Heart right ventricle (tissue), 16 donors: ENCODE results near the gene TNS1. TPM values are rescaled to one million over a fixed set of nuclear protein-coding genes. Genes with fewer than 3 reads are reported as not detected.
"Not testable (repeated sequence)": the region's sequence is repeated elsewhere in the genome, so short reads cannot be mapped to it uniquely, and the experiment has no call there.

Source experiments
- ATAC-seq, 8 donors: fragments of 200-7000 bp; cut with Tn5 transposase; one replicate each; pipeline ENCODE4 v1.9.1; 2020; ENCODE audit warnings: mild to moderate bottlenecking in 8 of 8, moderate library complexity in 8 of 8, moderate number of reproducible peaks in 1 of 8
- DNase-seq, 2 donors: peaks; one replicate each; pipeline ENCODE4 v3.0.0-alpha.2; 2020
- H3K27ac ChIP-seq, 10 donors: fragments of 200-600 bp; sonication (generic) in 2 of 10; one replicate each; pipeline versions ENCODE4 v1.5.0 to v1.8.0; 2020 to 2022; ENCODE audit warnings: mild to moderate bottlenecking in 3 of 10
- H3K27me3 ChIP-seq, 7 donors: fragments of 200-600 bp; one replicate each; pipeline ENCODE4 v1.8.0; 2021 to 2022; ENCODE audit warnings: mild to moderate bottlenecking in 2 of 7
- H3K36me3 ChIP-seq, 9 donors: fragments of 200-600 bp; sonication (generic) in 1 of 9; one replicate each; pipeline versions ENCODE4 v1.5.0 to v1.8.0; 2020 to 2022; ENCODE audit warnings: mild to moderate bottlenecking in 2 of 9
- H3K4me1 ChIP-seq, 9 donors: fragments of 200-600 bp; sonication (generic) in 1 of 9; one replicate each; pipeline versions ENCODE4 v1.5.0 to v1.8.0; 2020 to 2022; ENCODE audit warnings: mild to moderate bottlenecking in 4 of 9
- H3K4me3 ChIP-seq, 10 donors: fragments of 200-600 bp; sonication (generic) in 2 of 10; one replicate each; pipeline versions ENCODE4 v1.5.0 to v1.8.0; 2020 to 2022; ENCODE audit warnings: mild to moderate bottlenecking in 7 of 10, moderate library complexity in 2 of 10
- H3K9me3 ChIP-seq, 11 donors: fragments of 200-600 bp in 10 of 11; sonication (generic) in 2 of 11; one replicate each; pipeline versions ENCODE4 v1.5.0 to v1.8.0; 2013 to 2022; ENCODE audit warnings: mild to moderate bottlenecking in 2 of 11, control low read depth in 1 of 11, moderate library complexity in 1 of 11
- WGBS, 2 donors: extraction: QIAGEN DNeasy Blood & Tissue Kit; methylation state at CpG; one replicate each; pipeline ENCODE4 v1.1.7; 2013; ENCODE audit warnings: inconsistent platforms in 1 of 2; 5-methylcytosine and 5-hydroxymethylcytosine counted together
- intact Hi-C, 10 donors: fragments of 100-400 bp; cut with DNase I; formaldehyde crosslinking; loops; one replicate each; pipeline versions ENCODE4 v1.11.1 to v1.14.2; 2022
- polyA plus RNA-seq, 2 donors: library from polyadenylated mRNA; stranded (reverse); fragments of 200-250 nt; gene quantifications; one replicate each; pipeline ENCODE4 v1.2.3, GENCODE V29; 2013
- total RNA-seq, 10 donors: library from RNA; stranded (reverse); fragmentation: NEBNext Ultra II Directional in 3 of 10; extraction: Animal tissue kit (Norgen Biotek cat#: 25700) in 3 of 10; gene quantifications; one replicate each; pipeline versions ENCODE4 v1.2.1 to v1.2.4, GENCODE V29; 2021 to 2023
- TF ChIP-seq, protein P1 (sequence below), 9 donors: fragments of 200-600 bp; sonication (generic) in 2 of 9; IDR thresholded peaks; one replicate each; pipeline versions ENCODE4 v1.5.0 to v1.8.0; 2021 to 2022; ENCODE audit warnings: antibody characterized with exemption in 9 of 9, mild to moderate bottlenecking in 5 of 9, moderate library complexity in 1 of 9
- donor health status: Arrhythmogenic right ventricular cardiomyopathy.
- donor health status: ischemic (EF 13 %, LVEDD 7.1; RV severe dilation, severe dysfunction).
- donor health status: healthy with polysubstance abuse.
- donor health status: DM: no; HTN: yes; CAD: no.
- donor health status: DM: no; HTN: no; CAD: no.
- donor health status: ischemic (EF 25% LVEDD 6.9; RV normal size, moderate dysfunction).
- donor health status: ischemic (EF 25% LVEDD 5.7; RV mildly dilated, moderate dysfunction).
- donor health status: healthy.
- donor health status: DM: yes; HTN: yes; CAD: no.
- donor health status: Ischemic cardiomyopathy.
- donor health status: ischemic (EF 35%, LVEDD 5.7; RV mildly dilated, moderate dysfunction).
- donor health status: nonischemic (EF 11% LVEDD 7.7; RV severe dilation, severe dysfunction).
- donor health status: DM: yes; HTN: yes; CAD: no.
- donor health status: PGD.
- donor health status: ischemic (EF 29% LVEDD 5.4; RV normal size, mild dysfunction).
- donor health status: nonischemic (EF 23%, LVEDD 6.1; RV moderate dilation, normal function).

Gene TNS1
- total and polyA plus RNA-seq, 12 donors, result 64.6 to 844 (median 731) TPM

DNA sequence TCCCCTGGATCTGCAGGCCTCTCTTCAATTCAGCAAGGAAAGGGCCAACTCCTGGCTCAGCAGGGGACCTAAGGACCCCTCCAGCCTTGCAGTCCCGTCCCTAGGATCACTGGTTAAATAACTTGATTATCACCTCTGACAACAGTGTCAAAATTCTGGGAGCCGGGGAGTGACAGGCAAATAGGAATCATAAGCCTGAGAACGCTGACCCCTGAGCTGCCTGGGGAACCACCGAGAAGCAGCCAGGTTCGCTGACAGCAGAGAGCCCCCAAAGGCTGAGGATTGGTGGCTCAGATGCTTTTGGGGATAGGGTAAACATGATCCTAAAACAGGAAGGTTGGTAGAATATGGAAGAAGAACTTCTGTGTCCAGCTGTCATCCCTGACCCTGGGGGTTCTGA, 17.5 kb upstream of the TNS1 start:
- H3K4me1 ChIP-seq, result peaks cover 15 to 97% (median 43%) of the 10 kb centered on the region in 9 donors
- no peaks in the 10 kb centered on the region for H3K27me3 ChIP-seq
- TF ChIP-seq, protein P1, sequence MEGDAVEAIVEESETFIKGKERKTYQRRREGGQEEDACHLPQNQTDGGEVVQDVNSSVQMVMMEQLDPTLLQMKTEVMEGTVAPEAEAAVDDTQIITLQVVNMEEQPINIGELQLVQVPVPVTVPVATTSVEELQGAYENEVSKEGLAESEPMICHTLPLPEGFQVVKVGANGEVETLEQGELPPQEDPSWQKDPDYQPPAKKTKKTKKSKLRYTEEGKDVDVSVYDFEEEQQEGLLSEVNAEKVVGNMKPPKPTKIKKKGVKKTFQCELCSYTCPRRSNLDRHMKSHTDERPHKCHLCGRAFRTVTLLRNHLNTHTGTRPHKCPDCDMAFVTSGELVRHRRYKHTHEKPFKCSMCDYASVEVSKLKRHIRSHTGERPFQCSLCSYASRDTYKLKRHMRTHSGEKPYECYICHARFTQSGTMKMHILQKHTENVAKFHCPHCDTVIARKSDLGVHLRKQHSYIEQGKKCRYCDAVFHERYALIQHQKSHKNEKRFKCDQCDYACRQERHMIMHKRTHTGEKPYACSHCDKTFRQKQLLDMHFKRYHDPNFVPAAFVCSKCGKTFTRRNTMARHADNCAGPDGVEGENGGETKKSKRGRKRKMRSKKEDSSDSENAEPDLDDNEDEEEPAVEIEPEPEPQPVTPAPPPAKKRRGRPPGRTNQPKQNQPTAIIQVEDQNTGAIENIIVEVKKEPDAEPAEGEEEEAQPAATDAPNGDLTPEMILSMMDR (IDR thresholded peaks at IDR 0.05), result no peak
- WGBS, 2 donors, result 82 to 90% methylated on average over 5 of the region's 5 CpGs
- H3K4me3 ChIP-seq, result no peak overlapping the region
- no peaks in the 10 kb centered on the region for H3K9me3 ChIP-seq
- H3K36me3 ChIP-seq, result no peaks in the 10 kb centered on the region
- no peak for ATAC-seq
- DNase-seq, result no peak
- intact Hi-C loops, result no loop called here
- peak overlapping the region in 3 of 10 donors; percentile 80 to 87 (median 83) for H3K27ac ChIP-seq

DNA sequence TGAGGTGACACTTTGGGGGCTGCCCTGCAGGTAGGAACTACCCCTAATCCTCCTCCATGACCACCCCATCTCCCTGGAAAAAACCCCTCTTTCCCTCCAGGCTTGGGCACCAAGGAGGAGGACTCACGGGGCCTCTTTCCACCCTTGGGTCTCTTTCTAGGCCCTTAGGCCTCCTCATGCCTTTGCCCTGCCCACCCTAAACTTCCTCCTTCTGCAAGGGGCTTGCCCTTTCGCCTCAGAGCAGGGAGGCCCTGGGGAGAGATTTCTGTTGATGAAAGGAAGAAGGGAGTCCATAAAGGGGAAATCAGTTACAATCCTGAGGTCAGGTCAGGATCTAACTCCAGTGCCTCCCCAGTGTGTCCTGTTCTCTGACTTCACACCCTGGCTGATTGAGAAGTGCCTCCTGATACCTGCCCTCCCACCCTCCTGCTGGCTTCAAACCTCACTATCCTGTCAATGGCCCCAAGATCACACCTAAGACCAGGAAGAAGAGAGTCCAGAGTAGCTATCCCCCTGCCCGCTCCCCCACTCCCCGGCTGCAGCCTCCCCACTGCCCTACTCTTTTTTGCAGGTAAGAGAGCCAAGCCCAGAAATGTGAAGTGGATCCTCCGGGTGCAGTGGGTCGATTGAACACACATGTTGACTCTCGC, 16.7 kb upstream of the TNS1 start:
- no peak for ATAC-seq
- DNase-seq, result no peak

DNA sequence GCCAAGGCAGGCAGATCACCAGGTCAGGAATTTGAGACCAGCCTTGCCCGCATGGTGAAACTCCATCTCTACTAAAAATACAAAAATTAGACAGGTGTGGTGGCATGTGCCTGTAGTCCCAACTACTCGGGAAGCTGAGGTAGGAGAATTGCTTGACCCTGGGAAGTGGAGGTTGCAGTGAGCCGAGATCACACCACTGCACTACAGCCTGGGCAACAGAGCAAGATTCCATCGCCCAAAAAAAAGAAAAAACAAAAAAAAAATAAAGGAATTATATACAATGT, 16.0 kb upstream of the TNS1 start:
- intact Hi-C loops, H3K36me3 ChIP-seq, H3K4me3 ChIP-seq, ATAC-seq, H3K9me3 ChIP-seq, DNase-seq, H3K27me3 ChIP-seq: not testable (repeated sequence)
- Histone ChIP-seq H3K4me1 (peaks cover 15 to 83% (median 35%) of the 10 kb centered on the region in 9 donors), H3K27ac (peak overlapping the region in 6 of 10 donors; percentile 27 to 72 (median 45))
- 91 to 93% methylated on average over 4 of the region's 4 CpGs for WGBS, 2 donors

More for the DNA sequence above, 16.7 kb upstream of the TNS1 start:
- WGBS, 2 donors, result 87 to 90% methylated on average over 7 of the region's 7 CpGs
- intact Hi-C loops, result no loop called here
- Histone ChIP-seq H3K27ac (peak overlapping the region in 2 of 10 donors; percentile 47 to 72), H3K27me3 (no peaks in the 10 kb centered on the region), H3K4me3 (no peak overlapping the region), H3K9me3 (no peaks in the 10 kb centered on the region), H3K4me1 (peaks cover 15 to 91% (median 37%) of the 10 kb centered on the region in 9 donors), H3K36me3 (no peaks in the 10 kb centered on the region)
- TF ChIP-seq, protein P1 (IDR thresholded peaks at IDR 0.05), result no peak

DNA sequence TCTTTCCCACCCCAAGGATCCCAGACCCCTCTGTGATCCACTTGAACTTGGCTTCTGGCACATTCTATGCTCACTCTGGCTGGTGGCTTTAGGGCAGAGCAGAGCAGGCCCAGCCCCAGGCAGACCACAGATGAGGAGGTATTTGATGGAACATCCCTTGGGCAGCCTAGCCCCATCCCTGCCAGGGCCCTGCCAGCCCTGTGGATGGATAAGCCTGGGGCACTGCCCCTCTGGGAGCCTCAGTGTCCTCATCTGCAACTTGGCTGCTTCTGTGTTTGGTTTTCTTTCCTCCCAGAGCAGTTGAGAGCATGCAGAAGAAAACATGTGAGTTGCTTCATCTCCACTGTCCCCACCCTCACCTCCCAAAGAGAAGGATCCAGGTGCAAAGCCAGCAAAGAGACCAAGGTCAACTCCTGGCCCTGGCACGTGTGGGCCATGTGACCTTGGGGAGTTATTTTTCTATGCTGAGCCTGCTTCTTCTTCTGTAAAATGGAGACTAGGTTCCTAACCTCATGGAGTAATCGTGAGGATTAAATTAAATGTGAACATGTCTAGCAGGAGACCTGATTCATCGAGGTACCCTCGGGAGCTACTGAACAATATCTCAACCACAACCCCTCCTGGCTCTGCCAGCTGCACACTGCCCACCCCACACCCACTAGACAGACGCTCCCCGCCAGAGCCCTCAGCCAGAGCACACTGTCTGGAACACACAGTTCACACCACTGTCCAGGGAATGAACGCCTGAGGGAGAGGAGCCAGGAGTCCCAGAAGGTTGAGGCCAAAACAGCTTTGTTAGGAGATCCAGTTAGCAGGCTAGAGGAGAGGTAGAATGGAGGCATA, 14.6 kb upstream of the TNS1 start:
- TF ChIP-seq, protein P1 (IDR thresholded peaks at IDR 0.05), result no peak
- Histone ChIP-seq H3K27me3 (no peaks in the 10 kb centered on the region), H3K36me3 (no peaks in the 10 kb centered on the region), H3K9me3 (no peaks in the 10 kb centered on the region), H3K4me3 (no peak overlapping the region), H3K27ac (peak overlapping the region; percentile 34 to 72 (median 42)), H3K4me1 (peaks cover 15 to 70% (median 27%) of the 10 kb centered on the region in 9 donors)
- intact Hi-C loops, result no loop called here
- DNase-seq (peak in 1 of 2 donors; percentile 49), ATAC-seq (peak in 7 of 8 donors; percentile 19 to 89 (median 47))
- WGBS, 2 donors, result 41 to 45% methylated on average over 7 of the region's 7 CpGs
